ENCODE data around the gene KCNQ4.
A peak's percentile ranks its signal among the peaks of the same experiment; 100 is the strongest.

The KCNQ4 gene

GRCh38 chr1:40756523-40756922 lies 27.1 kb upstream of the KCNQ4 start:
- Histone ChIP-seq H3K4me2 (ENCODE audit: insufficient read depth, low read length, poor library complexity, severe bottlenecking) (no peak overlapping the region), H2BK120ac (ENCODE audit: low read depth, low read length) (no peak overlapping the region), H3K4me1 (ENCODE audit: control insufficient read depth in 2 of 2, insufficient read depth in 1 of 2, low read depth in 1 of 2, low read length in 2 of 2) (peaks cover 0 to 2% of the 10 kb centered on the region in 2 donors), H2AFZ (ENCODE audit: low read length) (no peak overlapping the region), H3K9ac (ENCODE audit: low read depth, low read length, poor library complexity) (no peak overlapping the region), H3K27ac (replicated peaks; ENCODE audit: low read length) (no peak overlapping the region), H3K27me3 (ENCODE audit: control insufficient read depth in 3 of 3, insufficient read depth in 3 of 3, low read depth in 1 of 3, low read length in 3 of 3) (no peaks in the 10 kb centered on the region), H2BK15ac (ENCODE audit: low read length) (no peak overlapping the region), H3K36me3 (replicated peaks in 1 of 2; ENCODE audit: control insufficient read depth in 2 of 2, insufficient read depth in 2 of 2, low read length in 2 of 2) (peaks cover 42 to 100% of the 10 kb centered on the region in 2 donors), H3K23ac (ENCODE audit: low read depth, low read length, poor library complexity) (no peak overlapping the region), H3K9me3 (replicated peaks in 1 of 2; ENCODE audit: control insufficient read depth in 2 of 2, insufficient read depth in 1 of 2, low read depth in 1 of 2, low read length in 2 of 2) (no peaks in the 10 kb centered on the region), H3K14ac (ENCODE audit: low read length) (no peak overlapping the region), H3K18ac (ENCODE audit: low read length) (no peak overlapping the region), H3K4ac (ENCODE audit: low read length) (no peak overlapping the region), H3K4me3 (ENCODE audit: low read length in 2 of 2) (no peak overlapping the region), H3K79me1 (ENCODE audit: low read depth, low read length) (no peaks in the 10 kb centered on the region), H4K8ac (ENCODE audit: low read depth, low read length) (no peak overlapping the region), H2AK5ac (ENCODE audit: low read depth, low read length) (no peak overlapping the region), H2BK12ac (ENCODE audit: low read length) (no peak overlapping the region), H2BK5ac (ENCODE audit: low read length) (no peak overlapping the region), H4K91ac (ENCODE audit: low read depth, low read length, poor library complexity) (no peak overlapping the region)
- DNase-seq (ENCODE audit: low spot score), result no peak
- no CpG with 5 or more reads among the region's 3 CpGs for WGBS, 2 donors (ENCODE audit: extremely low coverage in 2 of 2, insufficient read length in 2 of 2, insufficient replicate concordance in 1 of 2)

- peak overlapping the region in 1 of 2 donors; percentile 18 for H3K4me3 ChIP-seq (ENCODE audit: low read length in 2 of 2)
- H4K8ac ChIP-seq (ENCODE audit: low read depth, low read length), result no peak overlapping the region
- no peak overlapping the region for H3K18ac ChIP-seq (ENCODE audit: low read length)
- H3K27me3 ChIP-seq (ENCODE audit: control insufficient read depth in 3 of 3, insufficient read depth in 3 of 3, low read depth in 1 of 3, low read length in 3 of 3), result no peaks in the 10 kb centered on the region
- no peak overlapping the region for H2AFZ ChIP-seq (ENCODE audit: low read length)
- no peak for DNase-seq (ENCODE audit: low spot score)
- no peak overlapping the region for H2BK120ac ChIP-seq (ENCODE audit: low read depth, low read length)
- H2BK15ac ChIP-seq (ENCODE audit: low read length), result no peak overlapping the region
- no peak overlapping the region for H2AK5ac ChIP-seq (ENCODE audit: low read depth, low read length)
- H3K14ac ChIP-seq (ENCODE audit: low read length), result no peak overlapping the region
- no CpG with 5 or more reads among the region's 8 CpGs for WGBS, 2 donors (ENCODE audit: extremely low coverage in 2 of 2, insufficient read length in 2 of 2, insufficient replicate concordance in 1 of 2)
- H4K91ac ChIP-seq (ENCODE audit: low read depth, low read length, poor library complexity), result no peak overlapping the region
- no peak overlapping the region for H3K9ac ChIP-seq (ENCODE audit: low read depth, low read length, poor library complexity)
- H3K79me1 ChIP-seq (ENCODE audit: low read depth, low read length), result no peaks in the 10 kb centered on the region
- no peak overlapping the region for H2BK5ac ChIP-seq (ENCODE audit: low read length)
- H3K4ac ChIP-seq (ENCODE audit: low read length), result no peak overlapping the region
- no peak overlapping the region for H3K23ac ChIP-seq (ENCODE audit: low read depth, low read length, poor library complexity)
- H3K27ac ChIP-seq (replicated peaks; ENCODE audit: low read length), result no peak overlapping the region
- peaks cover 0 to 2% of the 10 kb centered on the region in 2 donors for H3K4me1 ChIP-seq (ENCODE audit: control insufficient read depth in 2 of 2, insufficient read depth in 1 of 2, low read depth in 1 of 2, low read length in 2 of 2)
- H3K36me3 ChIP-seq (replicated peaks in 1 of 2; ENCODE audit: control insufficient read depth in 2 of 2, insufficient read depth in 2 of 2, low read length in 2 of 2), result peaks cover 42 to 100% of the 10 kb centered on the region in 2 donors
- no peak overlapping the region for H3K4me2 ChIP-seq (ENCODE audit: insufficient read depth, low read length, poor library complexity, severe bottlenecking)
- no peaks in the 10 kb centered on the region for H3K9me3 ChIP-seq (replicated peaks in 1 of 2; ENCODE audit: control insufficient read depth in 2 of 2, insufficient read depth in 1 of 2, low read depth in 1 of 2, low read length in 2 of 2)
- no peak overlapping the region for H2BK12ac ChIP-seq (ENCODE audit: low read length)
Measured at GRCh38 chr1:40757084-40757483, 26.5 kb upstream of the KCNQ4 start.

- Histone ChIP-seq H2BK5ac (ENCODE audit: low read length) (no peak overlapping the region), H4K91ac (ENCODE audit: low read depth, low read length, poor library complexity) (no peak overlapping the region), H2AK5ac (ENCODE audit: low read depth, low read length) (no peak overlapping the region), H3K14ac (ENCODE audit: low read length) (no peak overlapping the region), H3K79me1 (ENCODE audit: low read depth, low read length) (no peaks in the 10 kb centered on the region), H3K9me3 (replicated peaks in 1 of 2; ENCODE audit: control insufficient read depth in 2 of 2, insufficient read depth in 1 of 2, low read depth in 1 of 2, low read length in 2 of 2) (no peaks in the 10 kb centered on the region), H2AFZ (ENCODE audit: low read length) (no peak overlapping the region), H2BK120ac (ENCODE audit: low read depth, low read length) (no peak overlapping the region), H3K9ac (ENCODE audit: low read depth, low read length, poor library complexity) (no peak overlapping the region), H2BK12ac (ENCODE audit: low read length) (no peak overlapping the region), H2BK15ac (ENCODE audit: low read length) (no peak overlapping the region), H3K23ac (ENCODE audit: low read depth, low read length, poor library complexity) (no peak overlapping the region), H4K8ac (ENCODE audit: low read depth, low read length) (no peak overlapping the region), H3K4me3 (ENCODE audit: low read length in 2 of 2) (no peak overlapping the region), H3K18ac (ENCODE audit: low read length) (no peak overlapping the region), H3K27me3 (ENCODE audit: control insufficient read depth in 3 of 3, insufficient read depth in 3 of 3, low read depth in 1 of 3, low read length in 3 of 3) (no peaks in the 10 kb centered on the region), H3K4me2 (ENCODE audit: insufficient read depth, low read length, poor library complexity, severe bottlenecking) (no peak overlapping the region), H3K27ac (replicated peaks; ENCODE audit: low read length) (no peak overlapping the region), H3K4me1 (ENCODE audit: control insufficient read depth in 2 of 2, insufficient read depth in 1 of 2, low read depth in 1 of 2, low read length in 2 of 2) (peaks cover 0 to 2% of the 10 kb centered on the region in 2 donors), H3K36me3 (replicated peaks in 1 of 2; ENCODE audit: control insufficient read depth in 2 of 2, insufficient read depth in 2 of 2, low read length in 2 of 2) (peaks cover 45 to 99% of the 10 kb centered on the region in 2 donors), H3K4ac (ENCODE audit: low read length) (no peak overlapping the region)
- WGBS, 2 donors (ENCODE audit: extremely low coverage in 2 of 2, insufficient read length in 2 of 2, insufficient replicate concordance in 1 of 2), result no CpG with 5 or more reads among the region's 7 CpGs
- no peak for DNase-seq (ENCODE audit: low spot score)
Measured at GRCh38 chr1:40758004-40758403, 25.6 kb upstream of the KCNQ4 start.

- no peak overlapping the region for H3K18ac ChIP-seq (ENCODE audit: low read length)
Measured at GRCh38 chr1:40758578-40759343, 24.8 kb upstream of the KCNQ4 start.

More at GRCh38 chr1:40758578-40759343, 24.8 kb upstream of the KCNQ4 start:
- no peak overlapping the region for H3K27ac ChIP-seq (replicated peaks; ENCODE audit: low read length)
- H3K79me1 ChIP-seq (ENCODE audit: low read depth, low read length), result no peaks in the 10 kb centered on the region
- no peak overlapping the region for H3K14ac ChIP-seq (ENCODE audit: low read length)
- no peak overlapping the region for H4K8ac ChIP-seq (ENCODE audit: low read depth, low read length)
- no peaks in the 10 kb centered on the region for H3K9me3 ChIP-seq (replicated peaks in 1 of 2; ENCODE audit: control insufficient read depth in 2 of 2, insufficient read depth in 1 of 2, low read depth in 1 of 2, low read length in 2 of 2)
- no peak overlapping the region for H2BK5ac ChIP-seq (ENCODE audit: low read length)
- no peak overlapping the region for H2BK15ac ChIP-seq (ENCODE audit: low read length)
- no peak overlapping the region for H3K4me2 ChIP-seq (ENCODE audit: insufficient read depth, low read length, poor library complexity, severe bottlenecking)
- H3K27me3 ChIP-seq (ENCODE audit: control insufficient read depth in 3 of 3, insufficient read depth in 3 of 3, low read depth in 1 of 3, low read length in 3 of 3), result no peaks in the 10 kb centered on the region
- no peak overlapping the region for H2BK12ac ChIP-seq (ENCODE audit: low read length)
- H3K36me3 ChIP-seq (replicated peaks in 1 of 2; ENCODE audit: control insufficient read depth in 2 of 2, insufficient read depth in 2 of 2, low read length in 2 of 2), result peaks cover 44 to 98% of the 10 kb centered on the region in 2 donors
- H4K91ac ChIP-seq (ENCODE audit: low read depth, low read length, poor library complexity), result no peak overlapping the region
- peaks cover 0 to 2% of the 10 kb centered on the region in 2 donors for H3K4me1 ChIP-seq (ENCODE audit: control insufficient read depth in 2 of 2, insufficient read depth in 1 of 2, low read depth in 1 of 2, low read length in 2 of 2)
- no peak overlapping the region for H2AFZ ChIP-seq (ENCODE audit: low read length)
- no peak for DNase-seq (ENCODE audit: low spot score)
- H3K9ac ChIP-seq (ENCODE audit: low read depth, low read length, poor library complexity), result no peak overlapping the region
- no peak overlapping the region for H3K4ac ChIP-seq (ENCODE audit: low read length)
- H3K4me3 ChIP-seq (ENCODE audit: low read length in 2 of 2), result no peak overlapping the region
- no peak overlapping the region for H2BK120ac ChIP-seq (ENCODE audit: low read depth, low read length)
- no peak overlapping the region for H3K23ac ChIP-seq (ENCODE audit: low read depth, low read length, poor library complexity)
- WGBS, 2 donors (ENCODE audit: extremely low coverage in 2 of 2, insufficient read length in 2 of 2, insufficient replicate concordance in 1 of 2), result no CpG with 5 or more reads among the region's 6 CpGs
- no peak overlapping the region for H2AK5ac ChIP-seq (ENCODE audit: low read depth, low read length)

All from neuronal stem cell (in vitro differentiated cells).